ENCODE results near the gene ZNF101. TPM values are rescaled to one million over a fixed set of nuclear protein-coding genes. Genes with fewer than 3 reads are reported as not detected.
"Not testable (repeated sequence)": the region's sequence is repeated elsewhere in the genome, so short reads cannot be mapped to it uniquely, and the experiment has no call there.

Gene ZNF101
- total and polyA plus RNA-seq, 4 donors: 2.0 to 13.3 (median 8.9) TPM

DNA sequence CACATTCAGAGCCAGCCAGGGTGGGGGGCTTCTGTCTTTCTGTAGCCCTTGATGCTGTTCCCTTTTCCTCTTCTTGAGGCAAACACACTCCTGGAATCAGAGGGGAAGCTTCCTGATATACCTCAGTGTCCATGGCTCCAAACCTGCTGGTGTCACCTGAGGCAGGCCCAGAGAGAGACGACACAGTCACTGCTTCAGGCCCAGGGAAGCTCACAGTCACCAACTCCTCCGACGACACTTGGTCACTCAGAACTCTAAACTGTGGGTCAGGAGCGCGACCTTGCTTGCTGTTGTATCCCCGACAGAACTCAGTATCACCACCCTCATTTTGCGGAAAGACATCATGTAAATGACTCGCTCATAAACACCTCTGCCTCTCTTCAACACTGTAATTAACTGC is 6.3 kb upstream of the ZNF101 start:
- DNase-seq: no peak
- H3K27ac ChIP-seq (ENCODE audit: low read depth in 1 of 2, low read length in 2 of 2): no peak overlapping the region
- intact Hi-C loops (cut with DNase I): loop anchor here in 1 of 2 donors (5.0 to 10.0 kb wide), 2 partner anchors 115 to 162 kb away; partner anchors contain the start of gene ZNF506

DNA sequence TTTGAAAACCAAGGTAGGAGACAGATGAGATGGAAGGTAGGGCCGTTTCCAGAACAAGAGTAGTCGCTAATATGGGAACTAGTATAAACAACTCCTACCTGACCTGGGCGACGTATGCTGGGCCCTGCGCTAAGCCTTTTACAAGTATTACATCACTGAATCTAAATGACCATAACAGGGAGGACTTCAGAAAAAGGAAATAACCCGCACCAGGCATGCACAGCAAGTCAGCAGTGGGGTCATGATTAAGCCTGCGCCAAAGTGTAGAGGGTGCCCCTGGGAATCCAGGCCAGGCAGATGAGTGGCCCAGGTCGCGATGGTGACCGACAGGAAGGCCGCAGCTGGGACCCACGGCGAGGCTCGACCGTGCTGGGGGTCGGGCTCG is 5.8 kb upstream of the ZNF101 start:
- no peak for ATAC-seq (ENCODE audit: low FRiP score)
- 6 to 8% methylated on average over 16 to 17 of the region's 17 CpGs for WGBS, 2 donors
- Histone ChIP-seq H3K27me3 (ENCODE audit: control insufficient read depth in 1 of 2, insufficient read depth in 2 of 2, low read length in 1 of 2) (no peaks in the 10 kb centered on the region), H3K27ac (ENCODE audit: low read depth in 1 of 2, low read length in 2 of 2) (peak overlapping the region in 1 of 2 donors; percentile 55), H3K36me3 (ENCODE audit: control insufficient read depth in 1 of 2, insufficient read depth in 2 of 2, low read length in 1 of 2) (peaks cover 0 to under 1% of the 10 kb centered on the region in 2 donors), H3K4me3 (ENCODE audit: low read length in 2 of 2) (peak overlapping the region; percentile 87 to 96), H3K9me3 (ENCODE audit: control insufficient read depth, low read length) (no peaks in the 10 kb centered on the region), H3K4me1 (ENCODE audit: control insufficient read depth in 1 of 2, insufficient read depth in 2 of 2, low read length in 2 of 2) (peaks cover 0 to 1% of the 10 kb centered on the region in 2 donors)
- no peak for DNase-seq
- intact Hi-C loops (cut with DNase I): loop anchor here in 1 of 2 donors (1.0 to 10.0 kb wide), 3 partner anchors 20 to 162 kb away; partner anchors contain the start of genes GMIP and ZNF506

More for the DNA sequence above, 6.3 kb upstream of the ZNF101 start:
- Histone ChIP-seq H3K36me3 (ENCODE audit: control insufficient read depth in 1 of 2, insufficient read depth in 2 of 2, low read length in 1 of 2) (peaks cover 1 to 5% of the 10 kb centered on the region in 2 donors), H3K27me3 (ENCODE audit: control insufficient read depth in 1 of 2, insufficient read depth in 2 of 2, low read length in 1 of 2) (no peaks in the 10 kb centered on the region), H3K4me1 (ENCODE audit: control insufficient read depth in 1 of 2, insufficient read depth in 2 of 2, low read length in 2 of 2) (peaks cover 0 to 1% of the 10 kb centered on the region in 2 donors), H3K4me3 (ENCODE audit: low read length in 2 of 2) (no peak overlapping the region), H3K9me3 (ENCODE audit: control insufficient read depth, low read length) (no peaks in the 10 kb centered on the region)
- 81% methylated on average over 8 of the region's 8 CpGs for WGBS, 2 donors
- ATAC-seq (ENCODE audit: low FRiP score): no peak

DNA sequence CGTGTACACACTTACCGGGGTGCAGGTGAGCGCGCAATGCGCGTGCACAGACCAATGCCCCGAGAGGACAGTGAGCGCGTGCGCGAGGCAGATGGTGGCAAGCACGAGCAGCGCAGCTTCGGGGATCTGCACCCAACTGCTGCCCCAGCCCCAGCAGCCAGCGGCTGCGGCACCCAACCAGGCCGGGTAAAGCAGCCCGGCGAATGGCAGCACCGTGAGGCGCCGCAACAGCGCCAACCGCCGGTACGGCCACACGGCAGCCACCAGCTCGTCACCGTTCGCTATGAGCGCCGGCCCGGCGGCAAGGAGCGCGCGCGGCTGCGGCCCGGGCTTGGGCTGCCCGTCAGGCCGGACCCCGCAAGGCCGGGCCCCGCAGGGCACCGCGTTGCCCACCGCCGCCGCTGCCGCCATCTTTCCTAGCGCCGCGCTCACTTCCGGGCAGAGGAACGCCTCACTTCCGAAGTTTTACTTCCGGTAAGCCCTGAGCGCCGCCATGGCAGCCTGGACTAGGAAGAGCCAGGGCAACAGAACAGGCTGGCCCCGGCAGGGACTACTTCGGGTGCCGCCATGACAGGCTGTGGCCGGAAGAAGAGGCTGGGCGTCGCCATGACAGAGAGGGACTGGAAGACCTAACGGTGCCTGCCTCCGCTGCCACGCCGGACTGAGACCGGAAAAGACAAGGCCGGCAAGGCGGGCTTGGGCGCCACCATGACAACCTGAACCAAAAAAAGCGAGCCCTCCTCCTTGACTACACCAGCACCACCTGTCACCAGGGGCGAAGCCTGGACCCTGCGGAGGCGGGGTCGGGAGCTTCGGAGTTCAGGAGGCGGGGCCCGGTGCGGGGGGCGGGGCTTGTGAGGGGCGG is 5.2 kb upstream of the ZNF101 start, which contains the start of gene ATP13A1:
Gene ATP13A1 (minus strand): TSS at position 421 of the 865 bp plus-strand sequence. CDS start 10 bp downstream, at position 411.
- H3K4me1 ChIP-seq (ENCODE audit: control insufficient read depth in 1 of 2, insufficient read depth in 2 of 2, low read length in 2 of 2): peaks cover 0 to 1% of the 10 kb centered on the region in 2 donors
- H3K27ac ChIP-seq (ENCODE audit: low read depth in 1 of 2, low read length in 2 of 2): peak within 1 kb of the TSS in 1 of 2 donors; percentile 55
- intact Hi-C loops (cut with DNase I): loop anchor here in 1 of 2 donors (1.0 to 10.0 kb wide), 3 partner anchors 20 to 161 kb away; partner anchors contain the start of genes GMIP and ZNF506
- H3K9me3 ChIP-seq (ENCODE audit: control insufficient read depth, low read length): no peaks in the 10 kb centered on the region
- ATAC-seq (ENCODE audit: low FRiP score) (peak; percentile 98), DNase-seq (peak; percentile 98)
- H3K27me3 ChIP-seq (ENCODE audit: control insufficient read depth in 1 of 2, insufficient read depth in 2 of 2, low read length in 1 of 2): no peaks in the 10 kb centered on the region
- no peaks in the 10 kb centered on the region for H3K36me3 ChIP-seq (ENCODE audit: control insufficient read depth in 1 of 2, insufficient read depth in 2 of 2, low read length in 1 of 2)
- H3K4me3 ChIP-seq (ENCODE audit: low read length in 2 of 2): peak within 1 kb of the TSS; percentile 87 to 96
- WGBS, 2 donors: 0 to 1% methylated on average over 70 to 85 of the region's 85 CpGs

DNA sequence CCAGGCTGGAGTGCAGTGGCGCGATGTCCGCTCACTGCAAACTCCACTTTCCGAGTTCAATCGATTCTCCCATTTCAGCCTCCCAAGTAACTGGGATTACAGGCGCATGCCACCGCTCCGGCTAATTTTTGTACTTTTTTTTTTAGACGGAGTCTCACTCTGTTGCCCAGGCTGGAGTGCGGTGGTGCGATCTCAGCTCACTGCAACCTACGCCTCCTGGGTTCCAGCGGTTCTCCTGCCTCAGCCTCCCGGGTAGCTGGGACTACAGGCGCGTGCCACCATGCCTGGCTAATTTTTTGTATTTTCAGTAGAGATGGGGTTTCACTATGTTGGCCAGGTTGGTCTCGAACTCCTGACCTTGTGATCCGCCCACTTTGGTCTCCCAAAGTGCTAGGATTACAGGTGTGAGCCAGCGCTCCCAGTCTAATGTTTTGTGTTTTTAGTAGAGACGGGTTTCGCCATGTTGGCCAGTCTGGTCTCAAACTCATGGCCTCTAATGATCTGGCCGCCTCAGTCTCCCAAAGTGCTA is 3.2 kb upstream of the ZNF101 start:
- not testable (repeated sequence) for H3K9me3 ChIP-seq (ENCODE audit: control insufficient read depth, low read length); DNase-seq; H3K4me3 ChIP-seq (ENCODE audit: low read length in 2 of 2); ATAC-seq (ENCODE audit: low FRiP score); H3K27ac ChIP-seq (ENCODE audit: low read depth in 1 of 2, low read length in 2 of 2); H3K36me3 ChIP-seq (ENCODE audit: control insufficient read depth in 1 of 2, insufficient read depth in 2 of 2, low read length in 1 of 2); H3K27me3 ChIP-seq (ENCODE audit: control insufficient read depth in 1 of 2, insufficient read depth in 2 of 2, low read length in 1 of 2); H3K4me1 ChIP-seq (ENCODE audit: control insufficient read depth in 1 of 2, insufficient read depth in 2 of 2, low read length in 2 of 2)
- WGBS, 2 donors: 97% methylated on average over 22 of the region's 22 CpGs
- intact Hi-C loops (cut with DNase I): loop anchor here in 1 of 2 donors (5.0 to 10.0 kb wide), 2 partner anchors 67 to 159 kb away; partner anchors contain the start of genes ZNF14 and ZNF506

DNA sequence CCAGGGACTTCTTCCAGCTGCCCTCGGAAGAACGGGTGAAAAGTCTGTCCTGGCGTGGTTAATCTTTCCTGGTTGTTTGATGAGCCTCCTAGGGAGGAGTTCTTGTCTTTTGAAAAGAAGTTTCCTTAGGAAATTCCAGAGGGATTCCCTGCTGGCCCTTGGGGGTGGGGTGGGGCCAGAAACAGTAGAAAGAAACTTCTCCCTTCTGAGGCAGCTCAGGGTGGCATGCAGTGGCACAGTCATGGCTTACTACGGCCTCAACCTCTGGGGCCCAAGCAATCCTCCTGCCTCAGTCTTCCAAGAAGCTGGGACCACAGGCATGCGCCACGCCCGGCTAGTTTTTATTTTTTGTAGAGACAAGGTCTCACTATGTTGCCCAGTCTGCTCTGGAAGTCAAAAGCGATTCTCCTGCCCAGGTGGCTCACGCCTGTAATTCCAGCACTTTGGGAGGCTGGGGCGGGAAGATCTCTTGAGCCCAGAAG is 1.5 kb downstream of the ZNF101 start:
- 73 to 79% methylated on average over 10 of the region's 10 CpGs for WGBS, 2 donors
- H3K4me3 ChIP-seq (ENCODE audit: low read length in 2 of 2): no peak overlapping the region
- peak in 1 of 2 donors; percentile 46 for DNase-seq

DNA sequence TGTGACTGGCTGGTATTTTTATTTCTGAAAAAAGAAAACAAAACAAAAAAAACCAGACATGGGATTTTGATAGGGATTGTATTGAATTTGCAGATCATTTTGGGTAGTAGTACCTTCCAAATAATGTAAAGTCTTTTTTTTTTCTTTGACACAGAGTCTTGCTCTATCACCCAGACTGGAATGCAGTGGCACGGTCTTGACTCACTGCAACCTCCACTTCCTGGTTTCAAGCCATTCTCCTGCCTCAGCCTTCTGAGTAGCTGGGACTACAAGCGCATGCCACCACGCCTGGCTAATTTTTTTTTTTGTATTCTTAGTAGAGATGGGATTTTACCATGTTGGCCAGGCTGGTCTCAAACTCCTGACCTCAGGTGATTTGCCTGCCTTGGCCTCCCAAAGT is 4.2 kb downstream of the ZNF101 start:
- no peak overlapping the region for H3K27ac ChIP-seq (ENCODE audit: low read depth in 1 of 2, low read length in 2 of 2)
- DNase-seq (no peak), ATAC-seq (ENCODE audit: low FRiP score) (no peak)
- no peaks in the 10 kb centered on the region for H3K4me1 ChIP-seq (ENCODE audit: control insufficient read depth in 1 of 2, insufficient read depth in 2 of 2, low read length in 2 of 2)
- no peak overlapping the region for H3K4me3 ChIP-seq (ENCODE audit: low read length in 2 of 2)
- H3K36me3 ChIP-seq (ENCODE audit: control insufficient read depth in 1 of 2, insufficient read depth in 2 of 2, low read length in 1 of 2): peaks cover 0 to under 1% of the 10 kb centered on the region in 2 donors
- WGBS, 2 donors: 88 to 91% methylated on average over 3 of the region's 3 CpGs
- intact Hi-C loops (cut with DNase I): no loop called here
- peaks cover 2% of the 10 kb centered on the region for H3K9me3 ChIP-seq (ENCODE audit: control insufficient read depth, low read length)
- no peaks in the 10 kb centered on the region for H3K27me3 ChIP-seq (ENCODE audit: control insufficient read depth in 1 of 2, insufficient read depth in 2 of 2, low read length in 1 of 2)

More for the DNA sequence above, 1.5 kb downstream of the ZNF101 start:
- no peak overlapping the region for H3K27ac ChIP-seq (ENCODE audit: low read depth in 1 of 2, low read length in 2 of 2)
- intact Hi-C loops (cut with DNase I): no loop called here
- H3K27me3 ChIP-seq (ENCODE audit: control insufficient read depth in 1 of 2, insufficient read depth in 2 of 2, low read length in 1 of 2): no peaks in the 10 kb centered on the region
- no peaks in the 10 kb centered on the region for H3K36me3 ChIP-seq (ENCODE audit: control insufficient read depth in 1 of 2, insufficient read depth in 2 of 2, low read length in 1 of 2)
- ATAC-seq (ENCODE audit: low FRiP score): no peak
- H3K9me3 ChIP-seq (ENCODE audit: control insufficient read depth, low read length): no peaks in the 10 kb centered on the region
- H3K4me1 ChIP-seq (ENCODE audit: control insufficient read depth in 1 of 2, insufficient read depth in 2 of 2, low read length in 2 of 2): no peaks in the 10 kb centered on the region

DNA sequence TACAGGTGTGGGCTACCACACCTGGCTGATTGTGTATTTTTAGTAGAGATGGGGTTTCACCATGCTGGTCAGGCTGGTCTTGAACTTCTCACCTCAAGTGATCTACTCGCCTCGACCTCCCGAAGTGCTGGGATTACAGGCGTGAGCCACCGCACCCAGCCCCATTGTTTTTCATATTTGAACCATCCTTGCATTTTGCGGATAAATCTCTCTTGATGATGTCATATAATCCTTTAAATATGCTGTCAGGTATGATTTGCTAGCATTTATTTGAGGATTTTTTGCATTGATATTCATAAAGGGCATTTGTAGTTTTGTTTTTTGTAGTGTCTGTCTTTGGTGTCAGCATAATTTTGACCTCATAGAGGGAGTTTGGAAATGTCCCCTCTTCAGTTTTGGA is 5.7 kb downstream of the ZNF101 start:
- WGBS, 2 donors: 97 to 98% methylated on average over 6 of the region's 6 CpGs
- peaks cover 4 to 5% of the 10 kb centered on the region in 2 donors for H3K36me3 ChIP-seq (ENCODE audit: control insufficient read depth in 1 of 2, insufficient read depth in 2 of 2, low read length in 1 of 2)
- no peaks in the 10 kb centered on the region for H3K4me1 ChIP-seq (ENCODE audit: control insufficient read depth in 1 of 2, insufficient read depth in 2 of 2, low read length in 2 of 2)
- H3K27me3 ChIP-seq (ENCODE audit: control insufficient read depth in 1 of 2, insufficient read depth in 2 of 2, low read length in 1 of 2): no peaks in the 10 kb centered on the region
- H3K4me3 ChIP-seq (ENCODE audit: low read length in 2 of 2): no peak overlapping the region
- DNase-seq (no peak), ATAC-seq (ENCODE audit: low FRiP score) (no peak)
- no peak overlapping the region for H3K27ac ChIP-seq (ENCODE audit: low read depth in 1 of 2, low read length in 2 of 2)
- intact Hi-C loops (cut with DNase I): no loop called here
- peaks cover 4% of the 10 kb centered on the region for H3K9me3 ChIP-seq (ENCODE audit: control insufficient read depth, low read length)

DNA sequence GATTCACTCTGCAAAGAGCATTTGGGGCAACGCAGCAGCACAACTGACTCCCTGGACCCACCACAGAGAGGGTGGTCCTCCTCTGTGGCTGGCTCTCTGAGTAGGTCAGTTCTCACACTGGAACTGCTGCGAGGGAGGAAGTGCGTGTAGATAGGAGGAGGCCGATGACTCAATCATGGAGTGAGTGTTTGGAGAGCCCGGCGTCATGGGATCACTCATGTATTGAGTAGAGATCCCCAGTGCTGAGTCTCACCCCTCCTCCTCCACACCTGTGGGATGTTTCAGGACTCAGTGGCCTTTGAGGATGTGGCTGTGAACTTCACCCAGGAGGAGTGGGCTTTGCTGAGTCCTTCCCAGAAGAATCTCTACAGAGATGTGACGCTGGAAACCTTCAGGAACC is 8.9 kb downstream of the ZNF101 start:
- Histone ChIP-seq H3K36me3 (ENCODE audit: control insufficient read depth in 1 of 2, insufficient read depth in 2 of 2, low read length in 1 of 2) (peaks cover 7 to 9% of the 10 kb centered on the region in 2 donors), H3K27me3 (ENCODE audit: control insufficient read depth in 1 of 2, insufficient read depth in 2 of 2, low read length in 1 of 2) (no peaks in the 10 kb centered on the region), H3K4me3 (ENCODE audit: low read length in 2 of 2) (no peak overlapping the region), H3K9me3 (ENCODE audit: control insufficient read depth, low read length) (peaks cover 7% of the 10 kb centered on the region), H3K27ac (ENCODE audit: low read depth in 1 of 2, low read length in 2 of 2) (no peak overlapping the region), H3K4me1 (ENCODE audit: control insufficient read depth in 1 of 2, insufficient read depth in 2 of 2, low read length in 2 of 2) (no peaks in the 10 kb centered on the region)
- ATAC-seq (ENCODE audit: low FRiP score) (no peak), DNase-seq (peak in 1 of 2 donors; percentile 33)
- 81 to 87% methylated on average over 7 of the region's 7 CpGs for WGBS, 2 donors
- intact Hi-C loops (cut with DNase I): no loop called here
